A549 (cell line): Measurements from ENCODE around the gene AHR. TPM values are rescaled to one million over a fixed set of nuclear protein-coding genes. Genes with fewer than 3 reads are reported as not detected.

Experiments
- ATAC-seq, 2 experiments: fragments of 200-7000 bp in 1 of 2; fragments of >200 bp in 1 of 2; cut with Nextera tagmentation in 1 of 2; cut with Tn5 transposase in 1 of 2; 3 replicates each; pipeline versions ENCODE4 v1.8.0 to v1.9.1; 2018 to 2020; ENCODE audit warnings: mild to moderate bottlenecking in 1 of 2, moderate library complexity in 1 of 2
- CTCF ChIA-PET: fragments of 300-600 bp; sonication (Branson Sonifier 250); formaldehyde crosslinking; extraction: SDS; loops from one replicate; lab custom pipeline; 2021; ENCODE audit warnings: antibody characterized with exemption, inconsistent platforms; lab: Yijun Ruan, JAX
- POLR2A ChIA-PET: fragments of 350-600 bp; formaldehyde crosslinking; extraction: SDS; loops from one replicate; lab custom pipeline; 2021; ENCODE audit warnings: antibody characterized with exemption, inconsistent platforms; lab: Yijun Ruan, JAX
- DNase-seq, 2 experiments: peaks; one replicate each; pipeline versions ENCODE4 v3.0.0 to v3.0.0-alpha.2; 2011 to 2016; ENCODE audit warnings: low read depth in 1 of 2, low spot score in 1 of 2
- FAIRE-seq: peaks from 2 replicates; lab custom pipeline; 2011; peaks lifted over from hg19 to GRCh38; lab: Jason Lieb, UNC
- H3K27ac ChIP-seq, 2 experiments: fragments of >200 bp; sonication (Bioruptor Twin); formaldehyde crosslinking; 3 replicates each; pipeline ENCODE4 v1.5.1; 2016 to 2017
- H3K4me1 ChIP-seq: fragments of >200 bp; sonication (Bioruptor Twin); formaldehyde crosslinking; 3 replicates; pipeline ENCODE4 v1.6.1; 2016
- H3K4me2 ChIP-seq: fragments of >200 bp; sonication (Bioruptor Twin); formaldehyde crosslinking; 3 replicates; pipeline ENCODE4 v1.6.1; 2016
- H3K4me3 ChIP-seq: fragments of >200 bp; sonication (Bioruptor Twin); formaldehyde crosslinking; 3 replicates; pipeline ENCODE4 v1.5.1; 2016
- H3K9me3 ChIP-seq: fragments of >200 bp; sonication (Bioruptor Twin); formaldehyde crosslinking; 3 replicates; pipeline ENCODE4 v1.6.1; 2016
- BHLHE40 ChIP-seq: IDR thresholded peaks from 2 replicates; pipeline ENCODE4 v1.6.1; 2012; ENCODE audit warnings: low read depth, low read length, inconsistent platforms
- CHD2 ChIP-seq: fragments of 150-350 bp; IDR thresholded peaks from 2 replicates; pipeline ENCODE4 v1.6.1; 2014; ENCODE audit warnings: low read length; ENCODE audit not compliant: partially characterized antibody
- EHMT2 ChIP-seq: fragments of 200-600 bp; sonication (generic); IDR thresholded peaks from 2 replicates; pipeline ENCODE4 v1.6.1; 2016; ENCODE audit warnings: antibody characterized with exemption, low read depth, mild to moderate bottlenecking, moderate library complexity
- EP300 ChIP-seq, 2 experiments: fragments of >200 bp; sonication (Bioruptor Twin); formaldehyde crosslinking; IDR thresholded peaks; 2 replicates in 1 of 2; 3 replicates in 1 of 2; pipeline ENCODE4 v1.6.1; 2016 to 2017
- ESRRA ChIP-seq: fragments of 150-350 bp; IDR thresholded peaks from 2 replicates; pipeline ENCODE4 v1.6.1; 2014; ENCODE audit warnings: mild to moderate bottlenecking, low read length, borderline replicate concordance
- FOSL2 ChIP-seq, 2 experiments: fragments of 450-650 bp in 1 of 2; fragments of >200 bp in 1 of 2; sonication (Bioruptor Twin) in 1 of 2; formaldehyde crosslinking; IDR thresholded peaks; 2 replicates each; pipeline versions ENCODE4 v1.5.0 to v1.6.1; 2016 to 2020; ENCODE audit warnings: mild to moderate bottlenecking in 1 of 2, moderate library complexity in 1 of 2
- HDAC2 ChIP-seq: fragments of 200-600 bp; sonication (generic); IDR thresholded peaks from 2 replicates; pipeline ENCODE4 v1.6.1; 2016
- HEYL ChIP-seq: fragments of 250-450 bp; sonication (Bioruptor Pico); IDR thresholded peaks from 2 replicates; pipeline ENCODE4 v1.8.0; 2021; ENCODE audit warnings: mild to moderate bottlenecking, moderate library complexity
- HOXA7 ChIP-seq: fragments of 250-450 bp; sonication (Bioruptor Pico); IDR thresholded peaks from 2 replicates; pipeline ENCODE4 v1.5.0; 2020; ENCODE audit warnings: mild to moderate bottlenecking, moderate library complexity
- HOXB13 ChIP-seq: fragments of 250-450 bp; sonication (Bioruptor Pico); IDR thresholded peaks from 2 replicates; pipeline ENCODE4 v1.5.0; 2020; ENCODE audit warnings: low read depth, mild to moderate bottlenecking, moderate library complexity
- HOXB5 ChIP-seq: fragments of 250-450 bp; sonication (Bioruptor Pico); IDR thresholded peaks from 2 replicates; pipeline ENCODE4 v1.5.0; 2020; ENCODE audit warnings: mild to moderate bottlenecking, moderate library complexity
- JUN ChIP-seq, 2 experiments: fragments of >200 bp; sonication (Bioruptor Twin); formaldehyde crosslinking; IDR thresholded peaks; 2 replicates in 1 of 2; 3 replicates in 1 of 2; pipeline ENCODE4 v1.6.1; 2016 to 2017
- MAFK ChIP-seq: fragments of 450-650 bp; IDR thresholded peaks from 2 replicates; pipeline ENCODE4 v1.6.1; 2014; ENCODE audit not compliant: partially characterized antibody
- MAZ ChIP-seq: fragments of 150-350 bp; IDR thresholded peaks from 2 replicates; pipeline ENCODE4 v1.6.1; 2014; ENCODE audit warnings: antibody characterized with exemption, low read depth, low read length, borderline replicate concordance
- NR3C1 ChIP-seq: fragments of >200 bp; sonication (Bioruptor Twin); formaldehyde crosslinking; IDR thresholded peaks from 3 replicates; pipeline ENCODE4 v1.6.1; 2017
- PHF8 ChIP-seq: fragments of 200-600 bp; sonication (generic); IDR thresholded peaks from 2 replicates; pipeline ENCODE4 v1.6.1; 2016; ENCODE audit warnings: low read depth, mild to moderate bottlenecking, antibody characterized with exemption, moderate library complexity, borderline replicate concordance
- POLR2AphosphoS2 ChIP-seq: conservative IDR thresholded peaks from 2 replicates; pipeline ENCODE4 v1.6.1; 2012; ENCODE audit warnings: low read length, improper control_type of control experiment, inconsistent platforms
- RCOR1 ChIP-seq: fragments of 150-350 bp; IDR thresholded peaks from 2 replicates; pipeline ENCODE4 v1.6.1; 2014; ENCODE audit warnings: antibody characterized with exemption, low read length, low read depth
- SMC3 ChIP-seq: fragments of >200 bp; sonication (Bioruptor Twin); formaldehyde crosslinking; IDR thresholded peaks from 3 replicates; pipeline ENCODE4 v1.6.1; 2018; ENCODE audit warnings: inconsistent platforms
- SREBF2 ChIP-seq: fragments of 450-650 bp; IDR thresholded peaks from 2 replicates; pipeline ENCODE4 v1.6.1; 2014; ENCODE audit warnings: mild to moderate bottlenecking, moderate library complexity
- ZC3H11A ChIP-seq: fragments of 450-650 bp; IDR thresholded peaks from 2 replicates; pipeline ENCODE4 v1.6.1; 2014; ENCODE audit warnings: antibody characterized with exemption, mild to moderate bottlenecking
- WGBS: methylation state at CpG from one replicate; pipeline ENCODE4 v1.1.6; 2017; ENCODE audit errors: missing lambda C conversion rate; 5-methylcytosine and 5-hydroxymethylcytosine counted together
- polyA plus RNA-seq, 4 experiments: library from polyadenylated mRNA; depleted of rRNA in 3 of 4; stranded (reverse); fragments of >200 nt; fragmentation: RNase III in 1 of 4; extraction: RNeasy Plus Mini Kit Qiagen cat#74134 plus additional on column Dnase treatment in 1 of 4; gene quantifications; 2 replicates in 3 of 4; 3 replicates in 1 of 4; pipeline ENCODE4 v1.2.3, GENCODE V29; 2011 to 2017
- TF ChIP-seq, protein P1 (sequence below): IDR thresholded peaks from 2 replicates; pipeline ENCODE4 v1.6.1; 2012
- TF ChIP-seq, protein P2 (sequence below): fragments of 250-450 bp; sonication (Bioruptor Pico); IDR thresholded peaks from 2 replicates; pipeline ENCODE4 v1.5.0; 2020; ENCODE audit warnings: low read depth, mild to moderate bottlenecking, moderate library complexity

AHR gene
- polyA plus RNA-seq, 2 of the 4 experiments (the other 2 are of a cell fraction) = 9.1 to 14.3 TPM

DNA sequence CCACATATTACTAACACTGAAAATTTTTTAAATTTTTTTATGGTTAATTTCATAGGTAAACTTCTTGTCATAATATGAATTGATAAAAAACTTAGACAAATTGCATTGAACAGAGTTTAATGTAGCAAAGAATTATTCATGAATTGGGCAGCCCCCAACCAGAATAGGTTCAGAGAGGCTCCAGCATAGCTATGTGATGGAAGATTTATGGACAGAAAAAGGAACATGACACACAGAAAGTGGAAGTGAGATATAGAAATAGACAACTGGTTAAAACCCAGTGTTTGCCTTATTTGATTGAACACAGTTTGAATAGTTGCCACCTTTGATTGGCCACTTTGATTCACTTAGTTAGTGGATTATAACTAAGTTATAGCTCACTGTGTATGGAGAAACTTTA, 87.2 kb downstream of the AHR start (continued):
- TF ChIP-seq CHD2 = no peak
- TF ChIP-seq ESRRA = no peak
- TF ChIP-seq SMC3 = no peak
- TF ChIP-seq ZC3H11A = no peak

DNA sequence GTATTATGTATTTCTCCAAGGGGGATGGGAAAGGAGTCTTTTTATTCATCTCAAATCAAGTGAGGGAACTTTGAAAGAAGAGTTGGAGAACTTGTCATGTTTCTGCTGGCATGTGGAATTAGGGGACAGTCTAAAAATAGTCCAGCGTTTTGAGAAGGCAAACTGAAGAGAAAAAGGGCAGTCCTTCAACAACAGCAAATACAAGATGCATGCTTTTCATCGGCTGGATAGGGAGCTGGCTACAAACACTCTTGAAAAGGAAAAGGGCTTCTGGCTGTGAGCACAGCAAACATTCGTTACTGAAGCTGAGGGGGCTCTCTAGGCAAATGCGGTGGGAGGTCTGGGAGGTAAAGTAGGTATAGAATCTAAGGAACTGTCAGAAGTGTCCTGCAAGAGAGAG, 91.9 kb downstream of the AHR start:
- POLR2A ChIA-PET = no interaction called here
- no peak for FAIRE-seq
- H3K4me2 ChIP-seq = no peak overlapping the region

DNA sequence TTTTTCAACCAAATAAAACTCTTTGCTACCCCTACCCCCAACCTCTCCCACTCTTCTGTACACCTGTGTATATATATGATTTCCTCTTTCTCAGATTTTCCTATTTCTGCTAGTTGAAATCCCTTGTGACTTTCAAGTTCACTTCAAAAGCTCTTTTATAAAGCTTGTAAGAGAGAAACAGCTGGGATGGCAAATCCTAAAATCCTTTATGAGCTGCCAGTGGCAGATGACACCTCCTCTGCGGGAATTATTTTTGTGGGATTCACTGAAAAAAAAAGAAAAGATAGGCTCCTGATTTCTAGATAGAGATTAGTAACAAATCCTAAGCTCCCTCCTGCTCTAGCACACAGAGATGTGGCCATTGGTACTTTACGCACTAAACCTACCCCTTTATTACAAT, 92.9 kb downstream of the AHR start:
- H3K4me2 ChIP-seq = no peak overlapping the region
- H3K9me3 ChIP-seq = peaks cover 35% of the 10 kb centered on the region
- no peaks in the 10 kb centered on the region for H3K4me1 ChIP-seq
- no peak for DNase-seq
- ChIA-PET CTCF (interaction anchor here (0.6 to 0.7 kb wide), 3 partner anchors 78 to 1141 kb away, joined by 3 read pairs; no protein-coding TSS in a partner anchor), POLR2A (no interaction called here)
- no peak overlapping the region for H3K4me3 ChIP-seq
- H3K27ac ChIP-seq = no peak overlapping the region
- FAIRE-seq = no peak
- 89% methylated on average over 2 of the region's 2 CpGs for WGBS
- no peak for ATAC-seq
- TF ChIP-seq PHF8 (no peak), EHMT2 (no peak), SREBF2 (no peak), HDAC2 (no peak), FOSL2 (IDR thresholded peaks at IDR 0.05) (no peak), FOSL2 (CRISPR knock-in tag; IDR thresholded peaks at IDR 0.05) (no peak)
- TF ChIP-seq, protein P1, sequence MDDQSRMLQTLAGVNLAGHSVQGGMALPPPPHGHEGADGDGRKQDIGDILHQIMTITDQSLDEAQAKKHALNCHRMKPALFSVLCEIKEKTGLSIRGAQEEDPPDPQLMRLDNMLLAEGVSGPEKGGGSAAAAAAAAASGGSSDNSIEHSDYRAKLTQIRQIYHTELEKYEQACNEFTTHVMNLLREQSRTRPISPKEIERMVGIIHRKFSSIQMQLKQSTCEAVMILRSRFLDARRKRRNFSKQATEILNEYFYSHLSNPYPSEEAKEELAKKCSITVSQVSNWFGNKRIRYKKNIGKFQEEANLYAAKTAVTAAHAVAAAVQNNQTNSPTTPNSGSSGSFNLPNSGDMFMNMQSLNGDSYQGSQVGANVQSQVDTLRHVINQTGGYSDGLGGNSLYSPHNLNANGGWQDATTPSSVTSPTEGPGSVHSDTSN = no peak
- TF ChIP-seq, protein P2, sequence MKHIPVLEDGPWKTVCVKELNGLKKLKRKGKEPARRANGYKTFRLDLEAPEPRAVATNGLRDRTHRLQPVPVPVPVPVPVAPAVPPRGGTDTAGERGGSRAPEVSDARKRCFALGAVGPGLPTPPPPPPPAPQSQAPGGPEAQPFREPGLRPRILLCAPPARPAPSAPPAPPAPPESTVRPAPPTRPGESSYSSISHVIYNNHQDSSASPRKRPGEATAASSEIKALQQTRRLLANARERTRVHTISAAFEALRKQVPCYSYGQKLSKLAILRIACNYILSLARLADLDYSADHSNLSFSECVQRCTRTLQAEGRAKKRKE (CRISPR knock-in tag) = no peak

More for the DNA sequence above, 91.9 kb downstream of the AHR start:
- no peak for TF ChIP-seq ZC3H11A
- TF ChIP-seq BHLHE40 = no peak
- no peak for TF ChIP-seq HEYL (CRISPR knock-in tag)
- no peak for TF ChIP-seq NR3C1
- no peak for TF ChIP-seq MAZ
- TF ChIP-seq HOXB5 (CRISPR knock-in tag) = no peak
- TF ChIP-seq POLR2AphosphoS2 = no peak
- TF ChIP-seq JUN (IDR thresholded peaks at IDR 0.05) = no peak
- TF ChIP-seq, protein P1 = no peak
- TF ChIP-seq RCOR1 = no peak
- TF ChIP-seq HOXB13 (CRISPR knock-in tag) = no peak
- TF ChIP-seq EP300 (IDR thresholded peaks at IDR 0.05) = no peak
- TF ChIP-seq MAFK = no peak
- no peak for TF ChIP-seq HOXA7
- Histone ChIP-seq H3K4me1 (no peaks in the 10 kb centered on the region), H3K4me3 (no peak overlapping the region), H3K27ac (no peak overlapping the region), H3K9me3 (peaks cover 30% of the 10 kb centered on the region)
- no peak for ATAC-seq
- DNase-seq = no peak
- CTCF ChIA-PET = interaction anchor here (0.6 to 1.2 kb wide), 3 partner anchors 10 to 414 kb away, joined by 3 to 6 read pairs (median 3); no protein-coding TSS in a partner anchor
- WGBS = 77% methylated on average over 4 of the region's 4 CpGs
